K562 (cell line): ENCODE data around the gene ABHD14A. TPM values are rescaled to one million over a fixed set of nuclear protein-coding genes. Genes with fewer than 3 reads are reported as not detected.

Experiments used
- ATAC-seq: fragments of 200-7000 bp; cut with Tn5 transposase; 3 replicates; pipeline ENCODE4 v1.9.1; 2020; ENCODE audit warnings: moderate library complexity
- BruUV-seq: library from RNA; stranded (reverse); fragments of 400-500 nt; replicated peaks from 2 replicates; lab custom pipeline; 2021; lab: Mats Ljungman, UMichigan
- CTCF ChIA-PET: fragments of 300-600 bp; formaldehyde crosslinking; extraction: SDS; loops from one replicate; lab custom pipeline; 2021; ENCODE audit warnings: low intra/inter-chr PET ratio; lab: Yijun Ruan, JAX
- POLR2A ChIA-PET: fragments of 300-600, 350-650 bp; sonication (Branson Sonifier 250); formaldehyde crosslinking; extraction: SDS; loops from one replicate; lab custom pipeline; 2021; ENCODE audit warnings: antibody characterized with exemption, inconsistent platforms; lab: Yijun Ruan, JAX
- DNase-seq, 4 experiments: peaks; one replicate each; pipeline versions ENCODE4 v3.0.0 to v3.0.0-alpha.2; 2011 to 2018; ENCODE audit warnings: low spot score in 3 of 4, mixed read lengths in 3 of 4; ENCODE audit errors: extremely low read depth in 1 of 4
- FAIRE-seq: peaks from 2 replicates; lab custom pipeline; 2011; peaks lifted over from hg19 to GRCh38; lab: Jason Lieb, UNC
- H2AFZ ChIP-seq: 2 replicates; pipeline ENCODE4 v1.6.0; 2011; ENCODE audit warnings: low read depth, low read length, control low read depth, inconsistent platforms
- H3K27ac ChIP-seq: fragments of 200-600 bp; 3 replicates; pipeline ENCODE4 v1.8.0; 2011; ENCODE audit warnings: low read depth, mild to moderate bottlenecking, control low read depth, inconsistent platforms, low read length, moderate library complexity, mixed read lengths; ENCODE audit errors: extremely low read depth
- H3K27me3 ChIP-seq, 2 experiments: fragments of 300-600 bp in 1 of 2; 2 replicates in 1 of 2; 3 replicates in 1 of 2; pipeline versions ENCODE4 v1.6.0 to v1.8.0; 2011; ENCODE audit warnings: inconsistent platforms in 2 of 2, low read length in 2 of 2, mild to moderate bottlenecking in 1 of 2, mixed read lengths in 1 of 2, moderate library complexity in 1 of 2; ENCODE audit not compliant: control insufficient read depth in 2 of 2, insufficient read depth in 2 of 2
- H3K36me3 ChIP-seq: fragments of 300-600 bp; 3 replicates; pipeline ENCODE4 v1.8.0; 2011; ENCODE audit warnings: mild to moderate bottlenecking, low read length, inconsistent platforms; ENCODE audit not compliant: control insufficient read depth, insufficient read depth
- H3K4me1 ChIP-seq, 2 experiments: fragments of 200-600 bp in 1 of 2; replicated peaks in 1 of 2; 2 replicates in 1 of 2; 3 replicates in 1 of 2; pipeline versions ENCODE4 v1.5.1 to v1.8.0; 2011; ENCODE audit warnings: inconsistent platforms in 2 of 2, low read length in 2 of 2, mild to moderate bottlenecking in 1 of 2, mixed read lengths in 1 of 2, moderate library complexity in 1 of 2; ENCODE audit not compliant: control insufficient read depth in 2 of 2, insufficient read depth in 2 of 2
- H3K4me2 ChIP-seq: 2 replicates; pipeline ENCODE4 v1.6.1; 2011; ENCODE audit warnings: low read length, control low read depth, inconsistent platforms, mixed read lengths; ENCODE audit not compliant: insufficient read depth
- H3K4me3 ChIP-seq: fragments of 200-600 bp; sonication (generic), shearing (Covaris generic); 2 replicates; pipeline ENCODE4 v1.5.1; 2016; ENCODE audit warnings: control low read depth, inconsistent platforms
- H3K79me2 ChIP-seq: fragments of 200-600 bp; 3 replicates; pipeline ENCODE4 v1.8.0; 2011; ENCODE audit warnings: low read length, inconsistent platforms; ENCODE audit not compliant: control insufficient read depth, insufficient read depth
- H3K9ac ChIP-seq, 2 experiments: 2 replicates each; pipeline versions ENCODE4 v1.6.0 to v1.6.1; 2011; ENCODE audit warnings: low read depth in 2 of 2, low read length in 2 of 2, control low read depth in 1 of 2, inconsistent platforms in 1 of 2, mild to moderate bottlenecking in 1 of 2, mixed read lengths in 1 of 2; ENCODE audit not compliant: insufficient read depth in 1 of 2
- H3K9me1 ChIP-seq: one replicate; pipeline ENCODE4 v1.6.0; 2011; ENCODE audit warnings: inconsistent platforms, mild to moderate bottlenecking, low read length, moderate library complexity; ENCODE audit not compliant: control insufficient read depth, insufficient read depth
- H3K9me3 ChIP-seq: replicated peaks from 2 replicates; pipeline ENCODE4 v1.5.1; 2011; ENCODE audit warnings: low read depth, low read length, inconsistent platforms; ENCODE audit not compliant: control insufficient read depth, insufficient read depth
- H4K20me1 ChIP-seq: replicated peaks from 2 replicates; pipeline ENCODE4 v1.6.1; 2011; ENCODE audit warnings: low read length, inconsistent platforms, mixed read lengths; ENCODE audit not compliant: control insufficient read depth, insufficient read depth
- CREB1 ChIP-seq, 2 experiments: sonication (generic) in 1 of 2; formaldehyde crosslinking in 1 of 2; IDR thresholded peaks; 2 replicates each; pipeline versions ENCODE4 v1.6.1 to v1.8.0; 2012 to 2022; ENCODE audit warnings: inconsistent platforms in 1 of 2, mild to moderate bottlenecking in 1 of 2, missing genetic modification reagents in 1 of 2, moderate library complexity in 1 of 2
- FOS ChIP-seq: IDR thresholded peaks from 3 replicates; pipeline ENCODE4 v1.6.1; 2011; ENCODE audit not compliant: insufficient read length; ENCODE audit errors: extremely low read depth
- FOXK2 ChIP-seq, 2 experiments: fragments of 450-650 bp; IDR thresholded peaks in 1 of 2; conservative IDR thresholded peaks in 1 of 2; 2 replicates each; pipeline ENCODE4 v1.6.1; 2016; ENCODE audit warnings: low read depth in 2 of 2, mild to moderate bottlenecking in 1 of 2
- MBD2 ChIP-seq: sonication (generic); IDR thresholded peaks from 2 replicates; pipeline ENCODE4 v1.6.1; 2016; ENCODE audit warnings: low read depth, borderline replicate concordance
- RFX5 ChIP-seq: IDR thresholded peaks from 2 replicates; pipeline ENCODE4 v1.6.1; 2011; ENCODE audit warnings: low read depth, mild to moderate bottlenecking, improper control_type of control experiment, low read length
- SIN3A ChIP-seq, 2 experiments: fragments of 150-350 bp in 1 of 2; IDR thresholded peaks; 2 replicates each; pipeline ENCODE4 v1.6.1; 2011 to 2016; ENCODE audit warnings: borderline replicate concordance in 2 of 2, low read depth in 2 of 2, low read length in 2 of 2, mild to moderate bottlenecking in 2 of 2, moderate library complexity in 2 of 2; ENCODE audit not compliant: control insufficient read depth in 1 of 2
- TAF7 ChIP-seq: fragments of 450-650 bp; IDR thresholded peaks from 2 replicates; pipeline ENCODE4 v1.6.1; 2016; ENCODE audit warnings: missing genetic modification characterization, missing compliant biosample characterization
- ZNF561 ChIP-seq: fragments of 450-650 bp; formaldehyde crosslinking; conservative IDR thresholded peaks from 2 replicates; pipeline ENCODE4 v1.4.0; 2020; ENCODE audit warnings: mild to moderate bottlenecking, moderate library complexity
- ZNF592 ChIP-seq: fragments of 450-650 bp; IDR thresholded peaks from 2 replicates; pipeline ENCODE4 v1.6.1; 2017; ENCODE audit warnings: antibody characterized with exemption, mild to moderate bottlenecking
- WGBS: fragments of 100-300 bp; shearing (Covaris generic); methylation state at CpG from one replicate; pipeline ENCODE4 v1.1.6; 2016; ENCODE audit warnings: low coverage, mixed read lengths; ENCODE audit not compliant: insufficient coverage; ENCODE audit errors: missing lambda C conversion rate; 5-methylcytosine and 5-hydroxymethylcytosine counted together
- in situ Hi-C: fragments of 300-500 bp; cut with MboI; formaldehyde crosslinking; loops from 4 replicates; pipeline ENCODE4 v1.15.0; 2018; ENCODE audit warnings: inconsistent platforms, mixed read lengths
- intact Hi-C: fragments of 100-400 bp; cut with micrococcal nuclease; formaldehyde crosslinking; loops from 2 replicates; pipeline ENCODE4 v1.14.2; 2022
- polyA plus RNA-seq, 8 experiments: library from polyadenylated mRNA; depleted of rRNA in 4 of 8; stranded (reverse) in 5 of 8; unstranded in 3 of 8; fragments of >200 nt; fragmentation: Nextera tagmentation in 2 of 8; fragmentation: Illumina TruSeq in 1 of 8; extraction: Ambion mirVana in 2 of 8; extraction: Trizol in 1 of 8; gene quantifications; 2 replicates each; pipeline versions ENCODE4 v1.2.1 to v1.2.3, GENCODE V29; 2011 to 2014; ENCODE audit warnings: inconsistent platforms in 1 of 8, missing spikeins in 1 of 8
- total RNA-seq, 7 experiments: library from RNA; depleted of rRNA in 6 of 7; stranded (reverse); fragments of >200 nt in 6 of 7; fragmentation: Illumina TruSeq in 2 of 7; extraction: Trizol in 2 of 7; gene quantifications; 2 replicates each; pipeline versions ENCODE4 v1.2.1 to v1.2.3, GENCODE V29; 2011 to 2021; ENCODE audit warnings: low replicate concordance in 1 of 7
- TF ChIP-seq, protein P1 (sequence below): sonication (generic); formaldehyde crosslinking; IDR thresholded peaks from 2 replicates; pipeline ENCODE4 v1.8.0; 2022; ENCODE audit warnings: missing genetic modification reagents, mild to moderate bottlenecking, moderate library complexity, borderline replicate concordance

ABHD14A gene
- total and polyA plus RNA-seq, 9 of the 15 experiments (the other 6 are each of a cell fraction or from before 2014, with no cell fraction given) = 0.90 to 10.5 (median 8.3) TPM

GRCh38 chr3:51941798-51942602 lies 32.9 kb upstream of the ABHD14A start, which contains the start of the genes PARP3 and RRP9:
Gene PARP3 (plus strand): TSS chr3:51942363. CDS start chr3:51943356, 993 bp downstream.
Gene RRP9 (minus strand): TSS chr3:51941904. CDS start chr3:51941867, 37 bp downstream.
- peaks cover 19 to 33% of the 10 kb centered on the region in 2 experiments; a peak in 4 of 5 replicates for H3K4me1 ChIP-seq
- peak within 1 kb of the TSS; percentile 87 for H2AFZ ChIP-seq
- no peaks in the 10 kb centered on the region for H4K20me1 ChIP-seq
- ATAC-seq = peak; percentile 96
- H3K27me3 ChIP-seq = no peaks in the 10 kb centered on the region
- H3K9me1 ChIP-seq = peaks cover 5% of the 10 kb centered on the region
- ChIA-PET POLR2A (interaction anchor here (0.5 to 1.3 kb wide), 9 partner anchors 12 to 1280 kb away, joined by 3 to 6 read pairs (median 4); partner anchors contain the start of gene ACY1), CTCF (interaction anchor here (1.0 kb wide), 1 partner anchor 202 kb away, joined by 4 read pairs; no protein-coding TSS in a partner anchor)
- peaks cover 35% of the 10 kb centered on the region; the same call in 2 of the 3 replicates for H3K36me3 ChIP-seq
- peak within 1 kb of the TSS; percentile 90 for H3K4me3 ChIP-seq
- under 1% methylated on average over 41 of the region's 67 CpGs for WGBS
- FAIRE-seq = peak; percentile 99
- peak within 1 kb of the TSS; percentile 88 for H3K27ac ChIP-seq
- peak within 1 kb of the TSS; percentile 87 for H3K4me2 ChIP-seq
- in situ Hi-C loops (no loop called here), intact Hi-C loops (loop anchor here (1.0 to 5.0 kb wide), 5 partner anchors 32 to 200 kb away; partner anchors contain the start of genes ABHD14B, DUSP7 and RPL29)
- peak within 1 kb of the TSS; percentile 86 to 92 for H3K9ac ChIP-seq
- no peaks in the 10 kb centered on the region for H3K9me3 ChIP-seq
- peak; percentile 93 to 99 (median 96) for DNase-seq
- BruUV-seq = TSS peak; percentile 92
- H3K79me2 ChIP-seq = peaks cover 35% of the 10 kb centered on the region
- TF ChIP-seq SIN3A (IDR thresholded peaks at IDR 0.05; ENCODE audit: borderline replicate concordance in 2 of 2, control insufficient read depth in 1 of 2, low read depth in 2 of 2, low read length in 2 of 2) (peak; percentile 88 to 98), ZNF592 (peak; percentile 78), RFX5 (no peak), FOS (peak; percentile 86), TAF7 (tag) (0 out of 2 replicates have a peak, but pooled peaks have one; percentile 50), ZNF561 (CRISPR knock-in tag) (no peak), FOXK2 (conservative IDR thresholded peaks at IDR 0.05 in 1 of 2, IDR thresholded peaks at IDR 0.05 in 1 of 2; ENCODE audit: low read depth in 2 of 2) (peak; percentile 84 to 92), MBD2 (peak; percentile 92), CREB1 (IDR thresholded peaks at IDR 0.05) (no peak; the same call in 1 of the 2 replicates), CREB1 (CRISPR knock-in tag; IDR thresholded peaks at IDR 0.05) (peak; percentile 75)
- TF ChIP-seq, protein P1, sequence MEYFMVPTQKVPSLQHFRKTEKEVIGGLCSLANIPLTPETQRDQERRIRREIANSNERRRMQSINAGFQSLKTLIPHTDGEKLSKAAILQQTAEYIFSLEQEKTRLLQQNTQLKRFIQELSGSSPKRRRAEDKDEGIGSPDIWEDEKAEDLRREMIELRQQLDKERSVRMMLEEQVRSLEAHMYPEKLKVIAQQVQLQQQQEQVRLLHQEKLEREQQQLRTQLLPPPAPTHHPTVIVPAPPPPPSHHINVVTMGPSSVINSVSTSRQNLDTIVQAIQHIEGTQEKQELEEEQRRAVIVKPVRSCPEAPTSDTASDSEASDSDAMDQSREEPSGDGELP (CRISPR knock-in tag) = peak; percentile 84; the same call in 1 of the 2 replicates
